ENCODE measurements around the gene PCCA. TPM values are rescaled to one million over a fixed set of nuclear protein-coding genes. Genes with fewer than 3 reads are reported as not detected.
A peak's percentile ranks its signal among the peaks of the same experiment; 100 is the strongest.

Gene PCCA
- total and polyA plus RNA-seq, 2 experiments from 2014 or later, result 41.9 to 46.6 TPM

- Histone ChIP-seq H3K27ac (ENCODE audit: low read depth) (peak overlapping the region; percentile 73), H3K9me2 (ENCODE audit: insufficient read depth) (0 out of 2 replicates have a peak, but pooled peaks cover 6% of the 10 kb centered on the region), H3K4me3 (no peak overlapping the region), H3K27me3 (ENCODE audit: insufficient read depth) (no peaks in the 10 kb centered on the region), H4K20me1 (replicated peaks; ENCODE audit: insufficient read depth) (no peaks in the 10 kb centered on the region), H2AFZ (no peak overlapping the region), H3K4me1 (ENCODE audit: insufficient read depth) (peaks cover 27% of the 10 kb centered on the region), H3K79me2 (replicated peaks; ENCODE audit: insufficient read depth) (no peaks in the 10 kb centered on the region), H3F3A (replicated peaks; ENCODE audit: low read depth) (peaks cover 5% of the 10 kb centered on the region; the same call in 1 of the 2 replicates), H3K36me3 (ENCODE audit: insufficient read depth) (no peaks in the 10 kb centered on the region), H3K4me2 (peak overlapping the region; percentile 21; the same call in 1 of the 2 replicates)
- Mint-ChIP-seq H3K9me3 (peaks cover 4% of the 10 kb centered on the region; the same call in 1 of the 3 replicates), H3K4me1 (peaks cover 37% of the 10 kb centered on the region), H3K27ac (peak overlapping the region; percentile 73), H3K36me3 (ENCODE audit: low read depth) (peaks cover 25% of the 10 kb centered on the region; the same call in 2 of the 3 replicates), H3K4me3 (peak overlapping the region; percentile 26; the same call in 2 of the 3 replicates), H3K27me3 (ENCODE audit: insufficient read depth, low read depth, poor library complexity) (peaks cover 2% of the 10 kb centered on the region)
- TF ChIP-seq ETS1 (IDR thresholded peaks at IDR 0.05) (peak; percentile 15; the same call in 1 of the 2 replicates), CTCF (conservative IDR thresholded peaks at IDR 0.05; ENCODE audit: low read depth in 2 of 2) (no peak)
- DNase-seq (ENCODE audit: low spot score), result no peak
- no peak for ATAC-seq
These were observed 402.4 kb downstream of the PCCA start for GRCh38 chr13:100491164-100491842.

- Histone ChIP-seq H4K20me1 (replicated peaks; ENCODE audit: insufficient read depth) (no peaks in the 10 kb centered on the region), H3K79me2 (replicated peaks; ENCODE audit: insufficient read depth) (no peaks in the 10 kb centered on the region), H3K4me1 (ENCODE audit: insufficient read depth) (peaks cover 25% of the 10 kb centered on the region), H3K27ac (ENCODE audit: low read depth) (no peak overlapping the region), H3K27me3 (ENCODE audit: insufficient read depth) (no peaks in the 10 kb centered on the region), H2AFZ (no peak overlapping the region), H3K36me3 (ENCODE audit: insufficient read depth) (no peaks in the 10 kb centered on the region), H3K9me2 (ENCODE audit: insufficient read depth) (0 out of 2 replicates have a peak, but pooled peaks cover 10% of the 10 kb centered on the region), H3F3A (replicated peaks; ENCODE audit: low read depth) (peaks cover 5% of the 10 kb centered on the region; the same call in 1 of the 2 replicates), H3K4me2 (no peak overlapping the region), H3K4me3 (no peak overlapping the region)
- peaks cover 25% of the 10 kb centered on the region; the same call in 2 of the 3 replicates for H3K36me3 Mint-ChIP-seq (ENCODE audit: low read depth)
- H3K27ac Mint-ChIP-seq, result no peak overlapping the region
- peaks cover 4% of the 10 kb centered on the region; the same call in 1 of the 3 replicates for H3K9me3 Mint-ChIP-seq
- ATAC-seq (no peak), DNase-seq (ENCODE audit: low spot score) (no peak)
- peaks cover 2% of the 10 kb centered on the region for H3K27me3 Mint-ChIP-seq (ENCODE audit: insufficient read depth, low read depth, poor library complexity)
- no peak overlapping the region for H3K4me3 Mint-ChIP-seq
- peaks cover 33% of the 10 kb centered on the region for H3K4me1 Mint-ChIP-seq
- no peak for TF ChIP-seq CTCF (conservative IDR thresholded peaks at IDR 0.05; ENCODE audit: low read depth in 2 of 2)
- no peak for TF ChIP-seq STAT1 (IDR thresholded peaks at IDR 0.05; ENCODE audit: unreplicated experiment)
- TF ChIP-seq REST (IDR thresholded peaks at IDR 0.05; ENCODE audit: unreplicated experiment), result no peak
These were observed 404.5 kb downstream of the PCCA start for GRCh38 chr13:100493418-100493817.

Measured in GM23338 (cell line).